ENCODE measurements around the gene CEMP1.

Gene CEMP1

GRCh38 chr16:2518823-2519710, 12.1 kb downstream of the CEMP1 start:
- DNase-seq, result no peak

GRCh38 chr16:2517954-2518605, 13.1 kb downstream of the CEMP1 start:
- no peak for DNase-seq

- DNase-seq, result peak; percentile 37 to 67
Measured at GRCh38 chr16:2516391-2517240, 14.6 kb downstream of the CEMP1 start.

- no peak for DNase-seq
Measured at GRCh38 chr16:2515180-2515851, 15.9 kb downstream of the CEMP1 start.

GRCh38 chr16:2514333-2515179, 16.7 kb downstream of the CEMP1 start:
- no peak for DNase-seq

- DNase-seq, result peak; percentile 48 to 62
Measured at GRCh38 chr16:2513405-2514332, 17.5 kb downstream of the CEMP1 start, which contains the start of gene ATP6V0C. Gene ATP6V0C (plus strand): TSS chr16:2513952. CDS start chr16:2514104, 152 bp downstream.

GRCh38 chr16:2512735-2513404, 18.3 kb downstream of the CEMP1 start:
- no peak for DNase-seq

- no peak for DNase-seq
Measured at GRCh38 chr16:2511996-2512734, 19.0 kb downstream of the CEMP1 start.

- DNase-seq, result no peak
Measured at GRCh38 chr16:2511128-2511800, 19.9 kb downstream of the CEMP1 start.

- no peak for DNase-seq
Measured at GRCh38 chr16:2508722-2509400, 22.3 kb downstream of the CEMP1 start.

- no peak for DNase-seq
Measured at GRCh38 chr16:2507665-2508064, 23.5 kb downstream of the CEMP1 start.

- peak in 1 of 2 experiments; percentile 24 for DNase-seq
Measured at GRCh38 chr16:2507052-2507659, 24.1 kb downstream of the CEMP1 start.

- no peak for DNase-seq
Measured at GRCh38 chr16:2505695-2506094, 25.5 kb downstream of the CEMP1 start.

- no peak for DNase-seq
Measured at GRCh38 chr16:2501946-2502895, 29.0 kb downstream of the CEMP1 start.

GRCh38 chr16:2500918-2501750, 30.1 kb downstream of the CEMP1 start:
- DNase-seq, result peak; percentile 35 to 55

Data from Kasumi-1 (cell line).